HG02938 (cell line): ENCODE measurements around the gene DMC1.
"Not testable (repeated sequence)": the region's sequence is repeated elsewhere in the genome, so short reads cannot be mapped to it uniquely, and the experiment has no call there.

Source experiments
- ATAC-seq: cut with Tn5 transposase; IDR thresholded peaks from one replicate; pipeline ENCODE4 v1.9.1; 2021; ENCODE audit warnings: mild to moderate bottlenecking, moderate library complexity; ENCODE audit not compliant: unreplicated experiment

The DMC1 gene

GRCh38 chr22:38569972-38570778 is at the start of gene DMC1:
Gene DMC1 (minus strand): TSS chr22:38570183. CDS start chr22:38568256, 1,927 bp downstream.
- no peak for ATAC-seq

DNA sequence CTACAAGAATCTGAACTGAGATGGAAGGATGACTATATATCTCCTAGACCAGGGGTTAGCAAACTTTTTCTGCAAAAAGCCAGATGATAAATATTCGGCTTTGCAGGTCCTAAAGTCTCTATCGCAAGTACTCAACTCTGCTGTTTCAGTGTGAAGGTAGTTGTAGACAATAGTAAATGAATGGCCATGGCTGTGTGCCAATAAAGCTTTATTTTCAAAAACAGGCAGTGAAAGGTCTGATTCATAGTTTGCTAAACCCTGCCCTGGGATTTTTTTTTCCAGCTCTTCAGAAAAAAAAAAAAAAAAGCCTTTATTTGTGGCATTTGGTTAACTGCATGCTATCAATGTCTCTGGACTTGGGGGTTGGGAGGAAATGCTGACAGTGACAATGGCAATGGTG is 48.7 kb upstream of the DMC1 start:
- no peak for ATAC-seq

DNA sequence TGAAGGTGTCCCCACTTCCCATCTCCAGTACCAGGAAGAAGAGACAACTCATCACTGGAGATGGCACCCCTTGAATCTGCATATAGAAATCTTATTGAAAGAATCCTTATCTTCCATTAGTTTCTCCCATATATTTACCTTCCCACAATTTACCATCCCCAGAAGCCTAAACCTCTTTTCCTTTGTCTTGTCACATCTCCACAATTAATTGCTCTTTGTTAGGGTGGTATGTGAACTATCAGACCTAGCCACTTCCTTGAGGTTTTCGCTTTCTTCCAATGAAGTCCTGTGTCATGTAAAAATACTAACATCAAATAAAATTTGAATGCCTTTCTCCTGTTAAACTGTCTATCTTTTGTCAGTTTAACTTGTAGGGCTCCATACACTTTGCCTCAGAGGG is 48.3 kb upstream of the DMC1 start:
- ATAC-seq = no peak

DNA sequence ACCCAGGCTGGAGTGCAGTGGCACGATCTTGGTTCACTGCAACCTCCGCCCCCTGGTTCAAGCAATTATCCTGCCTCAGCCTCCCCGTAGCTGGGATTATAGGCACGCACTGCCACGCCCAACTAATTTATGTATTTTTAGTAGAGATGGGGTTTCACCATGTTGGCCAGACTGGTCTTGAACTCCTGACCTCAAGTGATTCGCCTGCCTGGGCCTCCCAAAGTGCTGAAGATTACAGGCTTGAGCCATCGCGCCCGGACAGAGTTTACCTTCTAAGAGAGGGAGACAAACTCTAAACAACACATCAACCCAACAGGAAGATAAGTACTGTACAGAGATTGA is 45.1 kb upstream of the DMC1 start:
- not testable (repeated sequence) for ATAC-seq

- no peak for ATAC-seq
These were observed 44.5 kb upstream of the DMC1 start for GRCh38 chr22:38614332-38615063.

DNA sequence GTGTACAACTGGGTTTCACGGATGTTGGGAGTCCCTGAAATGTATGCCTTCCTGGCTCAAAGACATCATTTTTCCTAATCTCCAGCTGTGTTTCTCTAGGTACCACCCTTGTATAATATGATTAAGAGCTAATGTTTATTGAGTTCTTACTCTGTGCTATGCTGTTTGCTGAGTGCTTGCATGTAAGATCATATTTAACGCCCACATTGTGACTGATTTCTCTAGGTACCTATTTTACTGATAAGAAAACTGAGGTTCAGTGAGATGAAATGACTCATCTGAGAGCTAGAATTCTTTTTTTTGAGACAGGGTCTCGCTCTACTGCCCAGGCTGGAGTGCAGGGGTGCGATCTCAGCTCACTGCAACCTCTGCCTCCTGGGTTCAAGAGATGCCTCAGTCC is 43.6 kb upstream of the DMC1 start:
- ATAC-seq = no peak

DNA sequence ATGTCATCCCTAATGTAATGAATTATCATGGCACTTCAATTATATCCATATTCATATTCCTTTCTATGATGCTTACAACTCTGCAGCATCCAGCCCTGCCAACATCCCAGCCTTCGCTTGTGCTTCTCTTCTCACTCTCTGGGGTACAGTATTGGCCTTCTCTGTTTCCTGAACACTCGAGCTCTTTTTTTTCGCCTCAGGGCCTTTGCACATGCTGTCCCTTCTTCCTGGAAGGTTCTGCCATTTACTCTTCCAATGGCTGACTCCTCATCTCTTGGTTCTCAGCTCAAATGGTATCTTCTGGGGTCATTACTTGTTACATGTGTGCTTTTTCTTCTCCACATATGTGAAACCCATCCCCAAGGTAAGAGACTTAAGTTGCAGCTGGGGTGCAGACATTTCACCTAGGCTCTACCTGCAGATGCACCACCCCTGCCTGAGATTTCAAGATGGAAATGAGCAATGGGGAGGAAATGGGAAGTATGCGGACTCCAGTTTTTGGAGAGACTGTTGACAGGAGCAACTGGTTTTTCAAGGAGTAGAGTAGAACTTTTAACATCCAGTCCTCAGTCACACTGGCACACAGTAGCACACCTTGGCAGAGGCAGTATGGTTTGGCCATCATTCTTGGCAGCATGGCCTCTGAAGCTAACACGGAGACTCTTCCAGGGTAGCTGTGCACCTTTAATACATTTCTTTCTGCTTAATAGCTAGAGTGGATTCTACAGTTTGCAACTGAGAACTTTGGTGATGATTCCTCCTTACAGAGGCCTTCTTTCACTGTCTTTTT is 42.4 kb upstream of the DMC1 start:
- ATAC-seq = no peak

GRCh38 chr22:38611559-38611958 is 41.6 kb upstream of the DMC1 start:
- no peak for ATAC-seq

DNA sequence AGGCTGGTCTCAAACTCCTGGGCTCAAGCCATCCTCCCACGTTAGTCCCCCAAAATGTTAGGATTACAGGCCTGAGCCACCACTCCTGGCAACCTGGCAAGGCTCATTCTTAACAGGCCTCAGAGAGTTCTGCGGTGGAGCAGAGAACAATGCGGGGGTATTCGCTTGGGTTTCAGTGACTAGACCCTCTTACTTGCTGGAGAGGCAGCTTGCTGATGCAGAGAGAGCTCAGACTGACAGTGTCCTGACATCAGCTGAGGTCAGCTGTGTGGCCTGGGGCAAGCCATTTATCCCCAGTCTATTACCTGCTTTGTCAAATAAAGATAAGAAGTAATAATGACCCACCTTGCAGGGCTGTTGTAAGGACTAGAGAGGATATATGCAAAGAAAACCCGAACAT is 40.3 kb upstream of the DMC1 start:
- ATAC-seq = no peak

DNA sequence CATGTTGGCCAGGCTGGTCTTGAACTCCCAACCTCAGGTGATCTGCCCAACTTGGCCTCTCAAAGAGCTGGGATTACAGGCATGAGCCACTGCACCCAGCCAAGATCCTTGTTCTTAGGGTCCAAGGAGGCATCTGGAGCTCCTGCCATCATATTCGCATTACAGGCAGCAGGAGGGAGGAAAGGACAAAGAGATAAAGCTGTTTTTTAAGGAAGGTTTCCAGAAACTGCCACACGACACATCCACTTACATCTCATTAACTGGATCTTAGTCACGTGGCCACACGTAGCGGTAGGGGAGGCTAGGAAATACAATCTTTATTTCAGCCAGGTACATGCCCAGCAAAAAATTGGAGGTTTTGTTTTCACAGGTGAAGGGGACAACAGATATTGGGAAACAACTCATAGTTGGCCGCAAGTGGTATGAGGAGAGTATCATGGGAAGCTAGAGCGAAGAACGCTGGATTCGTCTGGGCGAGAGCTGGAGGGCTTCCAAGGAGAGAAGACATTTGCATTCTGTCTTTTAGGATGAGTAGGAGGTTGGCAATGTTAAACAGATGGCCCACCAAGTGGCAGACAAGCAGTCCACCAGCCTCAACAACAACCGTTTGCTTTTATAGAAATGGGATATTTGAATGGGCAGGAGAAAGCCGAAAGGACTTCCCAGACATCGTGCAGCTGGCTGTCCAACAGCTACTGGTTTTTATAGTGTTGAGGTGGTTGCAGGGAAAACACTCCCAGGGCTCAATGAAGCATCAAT is 39.2 kb upstream of the DMC1 start:
- ATAC-seq = no peak

GRCh38 chr22:38607680-38608079 is 37.7 kb upstream of the DMC1 start:
- ATAC-seq = no peak

DNA sequence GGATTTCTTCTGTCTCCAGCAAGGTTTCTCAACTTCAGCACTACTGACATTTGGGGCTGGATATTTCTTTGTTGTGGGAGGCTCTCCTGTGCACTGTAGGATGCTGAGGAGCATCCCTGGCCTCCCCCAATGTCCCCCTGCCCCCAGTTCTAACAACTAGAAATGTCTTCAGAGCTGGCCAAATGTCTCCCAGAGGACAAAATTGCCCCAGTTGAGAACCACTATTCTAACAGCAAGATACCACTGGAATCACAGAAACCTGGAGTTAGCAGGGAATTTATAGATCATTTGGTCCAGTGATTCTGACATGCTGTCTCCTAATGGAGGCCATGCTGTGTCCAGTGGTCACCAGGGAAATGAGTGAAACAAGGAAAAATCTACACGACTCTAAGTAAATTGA is 32.2 kb upstream of the DMC1 start:
- no peak for ATAC-seq

DNA sequence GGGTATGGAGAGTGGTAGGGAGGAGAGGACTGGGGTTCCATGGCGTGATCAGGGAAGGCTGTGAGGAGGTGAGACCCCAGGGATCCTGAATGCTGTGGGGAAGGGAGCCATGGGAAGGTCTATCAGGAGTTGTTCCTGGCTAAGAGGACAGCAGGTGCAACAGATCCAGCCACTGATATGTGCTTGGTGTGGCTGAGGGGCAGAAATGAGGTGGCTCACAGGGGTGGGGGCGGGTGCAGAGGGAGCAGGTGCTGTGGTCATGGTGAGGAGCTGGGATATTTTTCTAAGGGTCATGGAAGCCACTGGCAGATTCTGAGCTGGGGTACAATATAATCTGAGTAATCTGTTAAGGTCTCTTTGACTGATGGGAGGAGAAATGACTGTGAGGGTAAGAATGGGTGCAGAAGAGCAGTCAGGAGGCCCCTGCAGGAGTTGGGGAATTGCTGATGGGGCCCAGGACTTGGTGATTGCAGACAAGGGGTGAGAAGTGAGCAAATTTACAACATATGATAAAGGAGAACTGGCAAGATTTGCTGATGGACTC is 31.3 kb upstream of the DMC1 start:
- no peak for ATAC-seq

- ATAC-seq = no peak
These were observed 29.5 kb upstream of the DMC1 start for GRCh38 chr22:38599466-38599865.

DNA sequence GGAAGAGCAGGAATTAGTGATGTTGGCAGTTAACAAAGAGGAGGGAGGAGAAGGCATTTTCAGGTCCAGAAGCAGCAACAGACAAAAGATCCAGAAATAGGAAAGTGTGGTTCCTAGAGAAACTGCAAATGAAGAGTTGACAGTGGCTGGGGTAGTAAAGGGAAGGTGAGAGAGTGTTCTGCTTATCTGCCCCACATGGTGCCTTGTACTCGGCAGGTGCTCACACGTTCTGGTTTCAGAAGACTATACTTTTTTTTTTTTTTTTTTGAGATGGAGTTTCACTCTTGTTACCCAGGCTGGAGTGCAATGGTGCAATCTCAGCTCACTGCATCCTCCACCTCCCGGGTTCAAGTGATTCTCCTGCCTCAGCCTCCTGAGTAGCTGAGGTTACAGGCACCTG is 12.9 kb upstream of the DMC1 start:
- ATAC-seq = not testable (repeated sequence)

- no peak for ATAC-seq
These were observed 8.5 kb upstream of the DMC1 start for GRCh38 chr22:38578505-38578904.

- ATAC-seq = no peak
These were observed 2.1 kb upstream of the DMC1 start for GRCh38 chr22:38572065-38572464.

- ATAC-seq = no peak
These were observed 889 bp upstream of the DMC1 start for GRCh38 chr22:38570779-38571364.

- no peak for ATAC-seq
These were observed 607 bp downstream of the DMC1 start for GRCh38 chr22:38569181-38569971.
